WI38 (cell line): ENCODE results near the gene PCLO.

ENCODE experiments used
- H3K4me3 ChIP-seq: 2 replicates; pipeline ENCODE4 v1.5.1; 2011; ENCODE audit warnings: low read depth, mild to moderate bottlenecking, control low read depth, low read length
- CTCF ChIP-seq: IDR thresholded peaks from 2 replicates; pipeline ENCODE4 v1.5.1; 2012; ENCODE audit warnings: low read depth, mild to moderate bottlenecking, control low read depth, low read length

PCLO gene

GRCh38 chr7:83001362-83002040 is 161.2 kb downstream of the PCLO start:
- TF ChIP-seq CTCF: no peak
- H3K4me3 ChIP-seq: no peak overlapping the region

GRCh38 chr7:82998436-82998835 is 164.2 kb downstream of the PCLO start:
- no peak overlapping the region for H3K4me3 ChIP-seq
- no peak for TF ChIP-seq CTCF

- no peak overlapping the region for H3K4me3 ChIP-seq
- no peak for TF ChIP-seq CTCF
Observed at GRCh38 chr7:82985144-82985802, 177.4 kb downstream of the PCLO start.

- H3K4me3 ChIP-seq: no peak overlapping the region
- no peak for TF ChIP-seq CTCF
Observed at GRCh38 chr7:82980130-82980788, 182.4 kb downstream of the PCLO start.

GRCh38 chr7:82975811-82976468 is 186.7 kb downstream of the PCLO start:
- no peak for TF ChIP-seq CTCF
- no peak overlapping the region for H3K4me3 ChIP-seq

GRCh38 chr7:82972135-82972534 is 190.5 kb downstream of the PCLO start:
- H3K4me3 ChIP-seq: no peak overlapping the region
- TF ChIP-seq CTCF: no peak
